ENCODE data around the gene RBX1.

The RBX1 gene

GRCh38 chr22:41003976-41004375 lies 52.8 kb downstream of the RBX1 start:
- no peak for DNase-seq (ENCODE audit: extremely low read depth, low read depth)
- no peak for TF ChIP-seq CTCF (IDR thresholded peaks at IDR 0.05; ENCODE audit: low read depth, low read length)

GRCh38 chr22:41009222-41009948 lies 58.2 kb downstream of the RBX1 start:
- peak; percentile 77 for DNase-seq (ENCODE audit: extremely low read depth, low read depth)
- TF ChIP-seq CTCF (IDR thresholded peaks at IDR 0.05; ENCODE audit: low read depth, low read length) = no peak

- no peak for TF ChIP-seq CTCF (IDR thresholded peaks at IDR 0.05; ENCODE audit: low read depth, low read length)
- no peak for DNase-seq (ENCODE audit: extremely low read depth, low read depth)
Measured at GRCh38 chr22:41015003-41015402, 63.8 kb downstream of the RBX1 start.

- DNase-seq (ENCODE audit: extremely low read depth, low read depth) = no peak
- TF ChIP-seq CTCF (IDR thresholded peaks at IDR 0.05; ENCODE audit: low read depth, low read length) = no peak
Measured at GRCh38 chr22:41021061-41021612, 70.0 kb downstream of the RBX1 start.

GRCh38 chr22:41021613-41022454 lies 70.7 kb downstream of the RBX1 start:
- no peak for DNase-seq (ENCODE audit: extremely low read depth, low read depth)
- TF ChIP-seq CTCF (IDR thresholded peaks at IDR 0.05; ENCODE audit: low read depth, low read length) = no peak

GRCh38 chr22:41022470-41023298 lies 71.5 kb downstream of the RBX1 start:
- peak; percentile 75 for DNase-seq (ENCODE audit: extremely low read depth, low read depth)
- TF ChIP-seq CTCF (IDR thresholded peaks at IDR 0.05; ENCODE audit: low read depth, low read length) = no peak

Data from AG09319 (cell line).